Right lobe of liver (tissue), 4 donors: ENCODE measurements around the gene TNP2.

Source experiments
- POLR2A ChIP-seq: fragments of 450-650 bp; IDR thresholded peaks from one replicate; pipeline ENCODE4 v1.6.1; 2017; ENCODE audit warnings: antibody characterized with exemption, mild to moderate bottlenecking
- TF ChIP-seq, protein P1 (sequence below), 4 donors: fragments of 200-600 bp in 3 of 4; fragments of 450-650 bp in 1 of 4; IDR thresholded peaks; one replicate each; pipeline versions ENCODE4 v1.5.1 to v1.8.0; 2016 to 2022; ENCODE audit warnings: antibody characterized with exemption in 4 of 4, mild to moderate bottlenecking in 2 of 4
- donor health status: DM: no; HTN: no; CAD: no.
- donor health status: DM: no; HTN: no; CAD: no.
- donor health status: DM: no; HTN: yes; CAD: no.

DNA sequence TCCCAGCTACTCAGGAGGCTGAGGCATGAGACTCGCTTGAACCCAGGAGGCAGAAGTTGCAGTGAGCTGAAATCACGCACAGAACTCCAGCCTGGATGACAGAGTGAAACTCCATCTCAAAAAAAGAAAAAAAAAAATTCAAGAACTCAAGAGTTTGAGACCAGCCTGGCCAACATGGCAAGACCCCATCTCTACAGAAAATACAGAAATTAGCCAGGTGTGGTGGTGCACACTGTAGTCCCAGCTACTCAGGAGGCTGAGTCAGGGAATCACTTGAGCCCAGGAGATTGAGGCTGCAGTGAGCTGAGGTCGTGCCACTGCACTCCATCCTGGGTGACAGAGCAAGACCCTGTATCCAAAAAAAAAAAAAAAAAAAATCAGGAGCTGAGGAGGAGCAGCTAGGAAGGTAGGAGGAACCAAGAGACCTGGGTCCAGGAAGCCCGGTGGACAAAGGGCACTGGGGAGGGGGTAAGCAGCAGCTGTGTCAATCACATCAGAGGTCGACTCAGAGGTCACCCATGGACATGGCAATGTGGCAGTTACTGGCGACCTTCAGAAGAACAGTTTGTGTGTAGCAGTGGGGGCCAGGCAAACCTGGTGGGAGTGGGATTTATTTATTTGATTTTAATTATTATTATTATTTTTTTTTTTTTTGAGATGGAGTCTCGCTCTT lies 23.1 kb upstream of the TNP2 start:
- TF ChIP-seq, protein P1, sequence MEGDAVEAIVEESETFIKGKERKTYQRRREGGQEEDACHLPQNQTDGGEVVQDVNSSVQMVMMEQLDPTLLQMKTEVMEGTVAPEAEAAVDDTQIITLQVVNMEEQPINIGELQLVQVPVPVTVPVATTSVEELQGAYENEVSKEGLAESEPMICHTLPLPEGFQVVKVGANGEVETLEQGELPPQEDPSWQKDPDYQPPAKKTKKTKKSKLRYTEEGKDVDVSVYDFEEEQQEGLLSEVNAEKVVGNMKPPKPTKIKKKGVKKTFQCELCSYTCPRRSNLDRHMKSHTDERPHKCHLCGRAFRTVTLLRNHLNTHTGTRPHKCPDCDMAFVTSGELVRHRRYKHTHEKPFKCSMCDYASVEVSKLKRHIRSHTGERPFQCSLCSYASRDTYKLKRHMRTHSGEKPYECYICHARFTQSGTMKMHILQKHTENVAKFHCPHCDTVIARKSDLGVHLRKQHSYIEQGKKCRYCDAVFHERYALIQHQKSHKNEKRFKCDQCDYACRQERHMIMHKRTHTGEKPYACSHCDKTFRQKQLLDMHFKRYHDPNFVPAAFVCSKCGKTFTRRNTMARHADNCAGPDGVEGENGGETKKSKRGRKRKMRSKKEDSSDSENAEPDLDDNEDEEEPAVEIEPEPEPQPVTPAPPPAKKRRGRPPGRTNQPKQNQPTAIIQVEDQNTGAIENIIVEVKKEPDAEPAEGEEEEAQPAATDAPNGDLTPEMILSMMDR (IDR thresholded peaks at IDR 0.05) = no peak
- no peak for TF ChIP-seq POLR2A
